A549 (cell line): ENCODE data around the gene SEMA6C. TPM values are rescaled to one million over a fixed set of nuclear protein-coding genes. Genes with fewer than 3 reads are reported as not detected.

Experiments used
- ATAC-seq, 2 experiments: fragments of 200-7000 bp in 1 of 2; fragments of >200 bp in 1 of 2; cut with Nextera tagmentation in 1 of 2; cut with Tn5 transposase in 1 of 2; 3 replicates each; pipeline versions ENCODE4 v1.8.0 to v1.9.1; 2018 to 2020; ENCODE audit warnings: mild to moderate bottlenecking in 1 of 2, moderate library complexity in 1 of 2
- CTCF ChIA-PET: fragments of 300-600 bp; sonication (Branson Sonifier 250); formaldehyde crosslinking; extraction: SDS; loops from one replicate; lab custom pipeline; 2021; ENCODE audit warnings: antibody characterized with exemption, inconsistent platforms; lab: Yijun Ruan, JAX
- POLR2A ChIA-PET: fragments of 350-600 bp; formaldehyde crosslinking; extraction: SDS; loops from one replicate; lab custom pipeline; 2021; ENCODE audit warnings: antibody characterized with exemption, inconsistent platforms; lab: Yijun Ruan, JAX
- DNase-seq, 2 experiments: peaks; one replicate each; pipeline versions ENCODE4 v3.0.0 to v3.0.0-alpha.2; 2011 to 2016; ENCODE audit warnings: low read depth in 1 of 2, low spot score in 1 of 2
- FAIRE-seq: peaks from 2 replicates; lab custom pipeline; 2011; peaks lifted over from hg19 to GRCh38; lab: Jason Lieb, UNC
- H3K27ac ChIP-seq, 2 experiments: fragments of >200 bp; sonication (Bioruptor Twin); formaldehyde crosslinking; 3 replicates each; pipeline ENCODE4 v1.5.1; 2016 to 2017
- H3K4me1 ChIP-seq: fragments of >200 bp; sonication (Bioruptor Twin); formaldehyde crosslinking; 3 replicates; pipeline ENCODE4 v1.6.1; 2016
- H3K4me2 ChIP-seq: fragments of >200 bp; sonication (Bioruptor Twin); formaldehyde crosslinking; 3 replicates; pipeline ENCODE4 v1.6.1; 2016
- H3K4me3 ChIP-seq: fragments of >200 bp; sonication (Bioruptor Twin); formaldehyde crosslinking; 3 replicates; pipeline ENCODE4 v1.5.1; 2016
- H3K9me3 ChIP-seq: fragments of >200 bp; sonication (Bioruptor Twin); formaldehyde crosslinking; 3 replicates; pipeline ENCODE4 v1.6.1; 2016
- BHLHE40 ChIP-seq: IDR thresholded peaks from 2 replicates; pipeline ENCODE4 v1.6.1; 2012; ENCODE audit warnings: low read depth, low read length, inconsistent platforms
- CBX2 ChIP-seq: fragments of 200-600 bp; sonication (generic); IDR thresholded peaks from 2 replicates; pipeline ENCODE4 v1.6.1; 2016; ENCODE audit warnings: low read depth, mild to moderate bottlenecking, borderline replicate concordance
- CBX8 ChIP-seq: fragments of 200-600 bp; sonication (generic); IDR thresholded peaks from 2 replicates; pipeline ENCODE4 v1.6.1; 2016
- EP300 ChIP-seq, 2 experiments: fragments of >200 bp; sonication (Bioruptor Twin); formaldehyde crosslinking; IDR thresholded peaks; 2 replicates in 1 of 2; 3 replicates in 1 of 2; pipeline ENCODE4 v1.6.1; 2016 to 2017
- FOSB ChIP-seq: fragments of 250-450 bp; sonication (Bioruptor Pico); IDR thresholded peaks from 2 replicates; pipeline ENCODE4 v1.5.0; 2020; ENCODE audit warnings: mild to moderate bottlenecking, moderate library complexity
- FOXS1 ChIP-seq: fragments of 250-450 bp; sonication (Bioruptor Pico); IDR thresholded peaks from 2 replicates; pipeline ENCODE4 v1.5.0; 2020; ENCODE audit warnings: mild to moderate bottlenecking, moderate library complexity
- HEYL ChIP-seq: fragments of 250-450 bp; sonication (Bioruptor Pico); IDR thresholded peaks from 2 replicates; pipeline ENCODE4 v1.8.0; 2021; ENCODE audit warnings: mild to moderate bottlenecking, moderate library complexity
- HOXB13 ChIP-seq: fragments of 250-450 bp; sonication (Bioruptor Pico); IDR thresholded peaks from 2 replicates; pipeline ENCODE4 v1.5.0; 2020; ENCODE audit warnings: low read depth, mild to moderate bottlenecking, moderate library complexity
- KDM5A ChIP-seq: fragments of 200-600 bp; sonication (generic); IDR thresholded peaks from 2 replicates; pipeline ENCODE4 v1.6.1; 2016; ENCODE audit warnings: antibody characterized with exemption, mild to moderate bottlenecking
- MAFK ChIP-seq: fragments of 450-650 bp; IDR thresholded peaks from 2 replicates; pipeline ENCODE4 v1.6.1; 2014; ENCODE audit not compliant: partially characterized antibody
- MYC ChIP-seq: IDR thresholded peaks from 2 replicates; pipeline ENCODE4 v1.6.1; 2012; ENCODE audit warnings: mild to moderate bottlenecking, inconsistent platforms, low read length, improper control_type of control experiment, borderline replicate concordance
- PHF8 ChIP-seq: fragments of 200-600 bp; sonication (generic); IDR thresholded peaks from 2 replicates; pipeline ENCODE4 v1.6.1; 2016; ENCODE audit warnings: low read depth, mild to moderate bottlenecking, antibody characterized with exemption, moderate library complexity, borderline replicate concordance
- POLR2A ChIP-seq: IDR thresholded peaks from 2 replicates; pipeline ENCODE4 v1.6.1; 2012; ENCODE audit warnings: mild to moderate bottlenecking, low read length
- RCOR1 ChIP-seq: fragments of 150-350 bp; IDR thresholded peaks from 2 replicates; pipeline ENCODE4 v1.6.1; 2014; ENCODE audit warnings: antibody characterized with exemption, low read length, low read depth
- SREBF2 ChIP-seq: fragments of 450-650 bp; IDR thresholded peaks from 2 replicates; pipeline ENCODE4 v1.6.1; 2014; ENCODE audit warnings: mild to moderate bottlenecking, moderate library complexity
- TP53 ChIP-seq: fragments of 250-450 bp; sonication (Bioruptor Pico); IDR thresholded peaks from 2 replicates; pipeline ENCODE4 v1.5.0; 2021; ENCODE audit warnings: mild to moderate bottlenecking, moderate library complexity
- ZC3H11A ChIP-seq: fragments of 450-650 bp; IDR thresholded peaks from 2 replicates; pipeline ENCODE4 v1.6.1; 2014; ENCODE audit warnings: antibody characterized with exemption, mild to moderate bottlenecking
- ZFP36 ChIP-seq: fragments of 450-650 bp; IDR thresholded peaks from 2 replicates; pipeline ENCODE4 v1.6.1; 2014; ENCODE audit warnings: borderline replicate concordance; ENCODE audit not compliant: partially characterized antibody
- ZSCAN20 ChIP-seq: fragments of 250-450 bp; sonication (Bioruptor Pico); IDR thresholded peaks from 2 replicates; pipeline ENCODE4 v1.8.0; 2022; ENCODE audit warnings: mild to moderate bottlenecking, moderate library complexity
- WGBS: methylation state at CpG from one replicate; pipeline ENCODE4 v1.1.6; 2017; ENCODE audit errors: missing lambda C conversion rate; 5-methylcytosine and 5-hydroxymethylcytosine counted together
- polyA plus RNA-seq, 4 experiments: library from polyadenylated mRNA; depleted of rRNA in 3 of 4; stranded (reverse); fragments of >200 nt; fragmentation: RNase III in 1 of 4; extraction: RNeasy Plus Mini Kit Qiagen cat#74134 plus additional on column Dnase treatment in 1 of 4; gene quantifications; 2 replicates in 3 of 4; 3 replicates in 1 of 4; pipeline ENCODE4 v1.2.3, GENCODE V29; 2011 to 2017
- TF ChIP-seq, protein P1 (sequence below): fragments of 200-600 bp; sonication (generic); IDR thresholded peaks from 2 replicates; pipeline ENCODE4 v1.6.1; 2016; ENCODE audit warnings: antibody characterized with exemption, mild to moderate bottlenecking, moderate library complexity
- TF ChIP-seq, protein P2 (sequence below): fragments of >200 bp; sonication (Bioruptor Twin); formaldehyde crosslinking; IDR thresholded peaks from 3 replicates; pipeline ENCODE4 v1.6.1; 2016
- TF ChIP-seq, protein P3 (sequence below): fragments of 250-450 bp; sonication (Bioruptor Pico); IDR thresholded peaks from 2 replicates; pipeline ENCODE4 v1.5.0; 2021; ENCODE audit warnings: mild to moderate bottlenecking, moderate library complexity, borderline replicate concordance
- TF ChIP-seq, protein P4 (sequence below): fragments of 150-350 bp; IDR thresholded peaks from 2 replicates; pipeline ENCODE4 v1.6.1; 2014; ENCODE audit warnings: low read depth, mild to moderate bottlenecking, low read length
- TF ChIP-seq, protein P5 (sequence below): fragments of 450-650 bp; IDR thresholded peaks from 2 replicates; pipeline ENCODE4 v1.6.1; 2014; ENCODE audit warnings: antibody characterized with exemption
- TF ChIP-seq, protein P6 (sequence below): IDR thresholded peaks from 2 replicates; pipeline ENCODE4 v1.6.1; 2012; ENCODE audit warnings: low read depth, borderline replicate concordance

SEMA6C gene
- polyA plus RNA-seq, 2 of the 4 experiments (the other 2 are of a cell fraction): 1.3 to 1.6 TPM

DNA sequence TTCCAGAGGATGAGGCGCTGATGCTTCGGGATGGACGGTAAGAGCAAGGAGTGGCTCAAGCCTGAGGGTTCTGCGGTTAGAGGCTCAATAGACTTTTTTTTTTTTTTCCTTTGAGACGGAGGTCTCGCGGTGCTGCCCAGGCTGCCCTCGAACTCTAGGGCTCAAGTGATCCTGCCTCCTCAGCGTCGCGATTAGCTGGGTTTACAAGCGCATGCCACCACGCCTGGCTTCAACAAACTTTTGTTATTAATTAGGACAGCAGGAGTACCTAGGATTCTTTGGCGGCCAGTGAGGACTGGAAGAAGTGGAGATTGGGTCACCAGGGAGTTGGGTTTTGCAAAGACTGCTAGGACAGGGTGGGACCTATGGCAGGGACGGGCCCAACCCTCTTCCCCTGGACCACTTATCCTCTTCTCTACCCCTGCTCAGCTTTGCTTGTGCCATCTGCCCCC lies 20.1 kb upstream of the SEMA6C start:
- Histone ChIP-seq H3K27ac (peak overlapping the region; percentile 81 to 91), H3K4me3 (peak overlapping the region; percentile 75), H3K4me1 (peaks cover 14% of the 10 kb centered on the region; the same call in 2 of the 3 replicates), H3K9me3 (no peaks in the 10 kb centered on the region), H3K4me2 (peak overlapping the region; percentile 93)
- FAIRE-seq (no peak), DNase-seq (peak; percentile 36 to 39), ATAC-seq (peak; percentile 22 to 58; a peak in 5 of 6 replicates)
- 3% methylated on average over 15 of the region's 15 CpGs for WGBS
- POLR2A ChIA-PET: interaction anchor here (2.1 kb wide), 1 partner anchor 23 kb away, joined by 12 read pairs; the partner anchor contains the start of gene VPS72
- CTCF ChIA-PET: interaction anchor here (0.6 to 3.1 kb wide), 5 partner anchors 10 to 170 kb away, joined by 3 to 10 read pairs (median 3); partner anchors contain the start of genes PSMD4 and TNFAIP8L2
- TF ChIP-seq POLR2A: no peak
- no peak for TF ChIP-seq FOSB (CRISPR knock-in tag)
- TF ChIP-seq, protein P1, sequence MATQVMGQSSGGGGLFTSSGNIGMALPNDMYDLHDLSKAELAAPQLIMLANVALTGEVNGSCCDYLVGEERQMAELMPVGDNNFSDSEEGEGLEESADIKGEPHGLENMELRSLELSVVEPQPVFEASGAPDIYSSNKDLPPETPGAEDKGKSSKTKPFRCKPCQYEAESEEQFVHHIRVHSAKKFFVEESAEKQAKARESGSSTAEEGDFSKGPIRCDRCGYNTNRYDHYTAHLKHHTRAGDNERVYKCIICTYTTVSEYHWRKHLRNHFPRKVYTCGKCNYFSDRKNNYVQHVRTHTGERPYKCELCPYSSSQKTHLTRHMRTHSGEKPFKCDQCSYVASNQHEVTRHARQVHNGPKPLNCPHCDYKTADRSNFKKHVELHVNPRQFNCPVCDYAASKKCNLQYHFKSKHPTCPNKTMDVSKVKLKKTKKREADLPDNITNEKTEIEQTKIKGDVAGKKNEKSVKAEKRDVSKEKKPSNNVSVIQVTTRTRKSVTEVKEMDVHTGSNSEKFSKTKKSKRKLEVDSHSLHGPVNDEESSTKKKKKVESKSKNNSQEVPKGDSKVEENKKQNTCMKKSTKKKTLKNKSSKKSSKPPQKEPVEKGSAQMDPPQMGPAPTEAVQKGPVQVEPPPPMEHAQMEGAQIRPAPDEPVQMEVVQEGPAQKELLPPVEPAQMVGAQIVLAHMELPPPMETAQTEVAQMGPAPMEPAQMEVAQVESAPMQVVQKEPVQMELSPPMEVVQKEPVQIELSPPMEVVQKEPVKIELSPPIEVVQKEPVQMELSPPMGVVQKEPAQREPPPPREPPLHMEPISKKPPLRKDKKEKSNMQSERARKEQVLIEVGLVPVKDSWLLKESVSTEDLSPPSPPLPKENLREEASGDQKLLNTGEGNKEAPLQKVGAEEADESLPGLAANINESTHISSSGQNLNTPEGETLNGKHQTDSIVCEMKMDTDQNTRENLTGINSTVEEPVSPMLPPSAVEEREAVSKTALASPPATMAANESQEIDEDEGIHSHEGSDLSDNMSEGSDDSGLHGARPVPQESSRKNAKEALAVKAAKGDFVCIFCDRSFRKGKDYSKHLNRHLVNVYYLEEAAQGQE: no peak
- TF ChIP-seq KDM5A: no peak
- TF ChIP-seq, protein P2, sequence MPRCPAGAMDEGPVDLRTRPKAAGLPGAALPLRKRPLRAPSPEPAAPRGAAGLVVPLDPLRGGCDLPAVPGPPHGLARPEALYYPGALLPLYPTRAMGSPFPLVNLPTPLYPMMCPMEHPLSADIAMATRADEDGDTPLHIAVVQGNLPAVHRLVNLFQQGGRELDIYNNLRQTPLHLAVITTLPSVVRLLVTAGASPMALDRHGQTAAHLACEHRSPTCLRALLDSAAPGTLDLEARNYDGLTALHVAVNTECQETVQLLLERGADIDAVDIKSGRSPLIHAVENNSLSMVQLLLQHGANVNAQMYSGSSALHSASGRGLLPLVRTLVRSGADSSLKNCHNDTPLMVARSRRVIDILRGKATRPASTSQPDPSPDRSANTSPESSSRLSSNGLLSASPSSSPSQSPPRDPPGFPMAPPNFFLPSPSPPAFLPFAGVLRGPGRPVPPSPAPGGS: no peak
- TF ChIP-seq SREBF2: no peak
- no peak for TF ChIP-seq TP53 (CRISPR knock-in tag)
- no peak for TF ChIP-seq FOXS1 (CRISPR knock-in tag)
- no peak for TF ChIP-seq MYC
- TF ChIP-seq, protein P3, sequence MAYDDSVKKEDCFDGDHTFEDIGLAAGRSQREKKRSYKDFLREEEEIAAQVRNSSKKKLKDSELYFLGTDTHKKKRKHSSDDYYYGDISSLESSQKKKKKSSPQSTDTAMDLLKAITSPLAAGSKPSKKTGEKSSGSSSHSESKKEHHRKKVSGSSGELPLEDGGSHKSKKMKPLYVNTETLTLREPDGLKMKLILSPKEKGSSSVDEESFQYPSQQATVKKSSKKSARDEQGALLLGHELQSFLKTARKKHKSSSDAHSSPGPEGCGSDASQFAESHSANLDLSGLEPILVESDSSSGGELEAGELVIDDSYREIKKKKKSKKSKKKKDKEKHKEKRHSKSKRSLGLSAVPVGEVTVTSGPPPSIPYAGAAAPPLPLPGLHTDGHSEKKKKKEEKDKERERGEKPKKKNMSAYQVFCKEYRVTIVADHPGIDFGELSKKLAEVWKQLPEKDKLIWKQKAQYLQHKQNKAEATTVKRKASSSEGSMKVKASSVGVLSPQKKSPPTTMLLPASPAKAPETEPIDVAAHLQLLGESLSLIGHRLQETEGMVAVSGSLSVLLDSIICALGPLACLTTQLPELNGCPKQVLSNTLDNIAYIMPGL: no peak
- no peak for TF ChIP-seq ZC3H11A
- TF ChIP-seq ZFP36: no peak
- TF ChIP-seq RCOR1: no peak
- no peak for TF ChIP-seq CBX2
- no peak for TF ChIP-seq MAFK
- no peak for TF ChIP-seq PHF8
- TF ChIP-seq HOXB13 (CRISPR knock-in tag): no peak
- no peak for TF ChIP-seq EP300 (IDR thresholded peaks at IDR 0.05)

DNA sequence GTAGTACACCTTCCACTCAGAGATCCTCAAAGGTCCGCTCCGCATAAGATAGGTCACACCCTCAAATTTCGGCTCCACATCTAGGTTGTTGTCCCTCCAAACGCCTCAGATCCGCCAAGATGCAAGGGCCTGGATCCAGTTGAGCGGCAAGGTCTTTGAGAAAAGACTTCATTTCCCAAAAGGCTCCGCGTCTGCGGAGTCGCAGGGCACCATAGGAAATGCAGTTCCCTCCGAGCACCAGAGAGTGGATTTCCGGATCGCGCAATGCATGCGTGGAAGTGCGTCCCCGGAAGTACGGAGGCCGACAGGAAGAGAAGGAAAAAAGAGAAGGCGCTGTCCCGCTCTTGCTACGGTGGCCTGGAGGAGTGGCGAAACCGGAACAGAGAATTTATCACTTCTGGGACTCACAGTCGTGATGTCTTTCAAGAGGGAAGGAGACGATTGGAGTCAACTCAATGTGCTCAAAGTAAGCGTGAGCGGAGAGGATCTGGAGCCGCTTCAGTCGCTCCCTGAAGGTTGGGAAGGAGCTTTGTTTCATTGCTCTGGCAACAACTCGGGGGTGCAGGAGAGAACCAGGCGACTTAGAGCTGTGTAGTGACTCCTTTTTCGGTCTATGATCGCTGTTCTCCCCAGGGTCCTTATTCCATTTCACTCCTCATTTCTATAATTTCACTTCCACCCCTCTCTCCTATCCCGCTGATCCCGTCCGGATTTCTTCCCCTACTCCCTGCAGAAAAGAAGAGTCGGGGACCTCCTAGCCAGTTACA lies 19.5 kb upstream of the SEMA6C start, which contains the start of the genes LYSMD1 and SCNM1:
Gene LYSMD1, minus strand, starts transcription at position 165 of the 767 bp plus-strand sequence. CDS start 644 bp downstream, outside the sequence.
Gene SCNM1, plus strand, starts transcription at position 407 of the 767 bp plus-strand sequence. Its CDS starts 9 bp downstream, at position 416.
- WGBS: 2% methylated on average over 38 of the region's 38 CpGs
- no peaks in the 10 kb centered on the region for H3K9me3 ChIP-seq
- ATAC-seq (peak; percentile 96 to 98), DNase-seq (peak; percentile 96 to 99), FAIRE-seq (peak; percentile 94)
- peak within 1 kb of the TSS; percentile 98 for H3K4me2 ChIP-seq
- H3K4me3 ChIP-seq: peak within 1 kb of the TSS; percentile 75
- CTCF ChIA-PET: interaction anchor here (0.6 to 3.1 kb wide), 8 partner anchors 9 to 170 kb away, joined by 3 to 10 read pairs (median 3); partner anchors contain the start of genes PSMD4 and TNFAIP8L2
- peaks cover 14% of the 10 kb centered on the region; the same call in 2 of the 3 replicates for H3K4me1 ChIP-seq
- H3K27ac ChIP-seq: peak within 1 kb of the TSS; percentile 86 to 91
- POLR2A ChIA-PET: interaction anchor here (2.1 kb wide), 1 partner anchor 24 kb away, joined by 12 read pairs; the partner anchor contains the start of gene VPS72
- TF ChIP-seq, protein P4, sequence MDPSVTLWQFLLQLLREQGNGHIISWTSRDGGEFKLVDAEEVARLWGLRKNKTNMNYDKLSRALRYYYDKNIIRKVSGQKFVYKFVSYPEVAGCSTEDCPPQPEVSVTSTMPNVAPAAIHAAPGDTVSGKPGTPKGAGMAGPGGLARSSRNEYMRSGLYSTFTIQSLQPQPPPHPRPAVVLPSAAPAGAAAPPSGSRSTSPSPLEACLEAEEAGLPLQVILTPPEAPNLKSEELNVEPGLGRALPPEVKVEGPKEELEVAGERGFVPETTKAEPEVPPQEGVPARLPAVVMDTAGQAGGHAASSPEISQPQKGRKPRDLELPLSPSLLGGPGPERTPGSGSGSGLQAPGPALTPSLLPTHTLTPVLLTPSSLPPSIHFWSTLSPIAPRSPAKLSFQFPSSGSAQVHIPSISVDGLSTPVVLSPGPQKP: peak; percentile 87
- TF ChIP-seq BHLHE40: no peak
- TF ChIP-seq TP53 (CRISPR knock-in tag): no peak
- TF ChIP-seq, protein P5, sequence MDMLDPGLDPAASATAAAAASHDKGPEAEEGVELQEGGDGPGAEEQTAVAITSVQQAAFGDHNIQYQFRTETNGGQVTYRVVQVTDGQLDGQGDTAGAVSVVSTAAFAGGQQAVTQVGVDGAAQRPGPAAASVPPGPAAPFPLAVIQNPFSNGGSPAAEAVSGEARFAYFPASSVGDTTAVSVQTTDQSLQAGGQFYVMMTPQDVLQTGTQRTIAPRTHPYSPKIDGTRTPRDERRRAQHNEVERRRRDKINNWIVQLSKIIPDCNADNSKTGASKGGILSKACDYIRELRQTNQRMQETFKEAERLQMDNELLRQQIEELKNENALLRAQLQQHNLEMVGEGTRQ: no peak
- TF ChIP-seq HEYL: no peak
- no peak for TF ChIP-seq CBX8
- no peak for TF ChIP-seq ZSCAN20
- TF ChIP-seq MYC: no peak
- TF ChIP-seq, protein P2: no peak
- TF ChIP-seq, protein P6, sequence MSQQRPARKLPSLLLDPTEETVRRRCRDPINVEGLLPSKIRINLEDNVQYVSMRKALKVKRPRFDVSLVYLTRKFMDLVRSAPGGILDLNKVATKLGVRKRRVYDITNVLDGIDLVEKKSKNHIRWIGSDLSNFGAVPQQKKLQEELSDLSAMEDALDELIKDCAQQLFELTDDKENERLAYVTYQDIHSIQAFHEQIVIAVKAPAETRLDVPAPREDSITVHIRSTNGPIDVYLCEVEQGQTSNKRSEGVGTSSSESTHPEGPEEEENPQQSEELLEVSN: peak; percentile 70
